H9 (cell line): Measurements from ENCODE around the gene HIGD2B. TPM values are rescaled to one million over a fixed set of nuclear protein-coding genes. Genes with fewer than 3 reads are reported as not detected.
A peak's percentile ranks its signal among the peaks of the same experiment; 100 is the strongest.
"Not testable (repeated sequence)": the region's sequence is repeated elsewhere in the genome, so short reads cannot be mapped to it uniquely, and the experiment has no call there.

Experiments used
- DNase-seq: peaks from one replicate; pipeline ENCODE4 v3.0.0-alpha.2; 2017
- H2AFZ ChIP-seq: one replicate; pipeline ENCODE4 v1.6.1; 2013; ENCODE audit warnings: mild to moderate bottlenecking, low read length, control low read depth, moderate library complexity
- H2AK5ac ChIP-seq: 2 replicates; pipeline ENCODE4 v1.6.1; 2013; ENCODE audit warnings: low read length, control low read depth, mixed read lengths; ENCODE audit not compliant: insufficient read length
- H2BK120ac ChIP-seq: one replicate; pipeline ENCODE4 v1.6.1; 2013; ENCODE audit warnings: low read depth, mild to moderate bottlenecking, low read length, control low read depth, inconsistent platforms; ENCODE audit not compliant: poor library complexity, severe bottlenecking
- H2BK12ac ChIP-seq: 2 replicates; pipeline ENCODE4 v1.6.1; 2013; ENCODE audit warnings: low read length, control low read depth, mixed read lengths, low read depth; ENCODE audit not compliant: insufficient read length
- H2BK15ac ChIP-seq: 2 replicates; pipeline ENCODE4 v1.6.1; 2013; ENCODE audit warnings: low read depth, low read length, control low read depth
- H2BK20ac ChIP-seq: one replicate; pipeline ENCODE4 v1.6.1; 2013; ENCODE audit warnings: low read depth, mild to moderate bottlenecking, low read length, control low read depth, inconsistent platforms; ENCODE audit not compliant: poor library complexity, severe bottlenecking
- H2BK5ac ChIP-seq: 2 replicates; pipeline ENCODE4 v1.6.1; 2013; ENCODE audit warnings: low read length, control low read depth, mixed read lengths; ENCODE audit not compliant: insufficient read length
- H3K14ac ChIP-seq: 2 replicates; pipeline ENCODE4 v1.6.1; 2013; ENCODE audit warnings: low read length, control low read depth; ENCODE audit not compliant: insufficient read depth
- H3K18ac ChIP-seq: 2 replicates; pipeline ENCODE4 v1.6.1; 2013; ENCODE audit warnings: low read depth, mild to moderate bottlenecking, mixed read lengths, low read length, control low read depth; ENCODE audit not compliant: insufficient read length
- H3K23ac ChIP-seq: 2 replicates; pipeline ENCODE4 v1.6.1; 2013; ENCODE audit warnings: low read length, control low read depth, mixed read lengths, low read depth; ENCODE audit not compliant: insufficient read length
- H3K23me2 ChIP-seq: 2 replicates; pipeline ENCODE4 v1.6.1; 2013; ENCODE audit warnings: low read depth, mild to moderate bottlenecking, mixed read lengths, low read length, control low read depth; ENCODE audit not compliant: insufficient read length, poor library complexity, severe bottlenecking
- H3K27ac ChIP-seq: 2 replicates; pipeline ENCODE4 v1.5.1; 2013; ENCODE audit warnings: low read length, control low read depth, mixed read lengths, low read depth; ENCODE audit not compliant: insufficient read length
- H3K27me3 ChIP-seq: 2 replicates; pipeline ENCODE4 v1.6.1; 2013; ENCODE audit warnings: low read length, control low read depth, inconsistent platforms; ENCODE audit not compliant: insufficient read depth
- H3K4ac ChIP-seq: 2 replicates; pipeline ENCODE4 v1.6.1; 2013; ENCODE audit warnings: low read depth, mild to moderate bottlenecking, control low read depth, inconsistent platforms, low read length, moderate library complexity
- H3K4me1 ChIP-seq: 2 replicates; pipeline ENCODE4 v1.6.1; 2013; ENCODE audit warnings: low read length, control low read depth, inconsistent platforms; ENCODE audit not compliant: insufficient read depth
- H3K4me2 ChIP-seq: 2 replicates; pipeline ENCODE4 v1.6.1; 2013; ENCODE audit warnings: low read length, control low read depth, mixed read lengths; ENCODE audit not compliant: insufficient read length, insufficient read depth
- H3K56ac ChIP-seq: 2 replicates; pipeline ENCODE4 v1.6.1; 2013; ENCODE audit warnings: low read depth, mild to moderate bottlenecking, mixed read lengths, low read length, control low read depth; ENCODE audit not compliant: insufficient read length
- H3K79me1 ChIP-seq: 2 replicates; pipeline ENCODE4 v1.6.1; 2013; ENCODE audit warnings: low read depth, mild to moderate bottlenecking, moderate library complexity, low read length, control low read depth, inconsistent platforms; ENCODE audit not compliant: insufficient read depth, poor library complexity, severe bottlenecking
- H3K79me2 ChIP-seq: 2 replicates; pipeline ENCODE4 v1.6.1; 2013; ENCODE audit warnings: low read length, control low read depth, inconsistent platforms; ENCODE audit not compliant: insufficient read depth
- H3K9ac ChIP-seq: 2 replicates; pipeline ENCODE4 v1.6.1; 2013; ENCODE audit warnings: low read length, control low read depth, mixed read lengths; ENCODE audit not compliant: insufficient read length; ENCODE audit errors: extremely low read depth
- H3K9me3 ChIP-seq: one replicate; pipeline ENCODE4 v1.6.1; 2013; ENCODE audit warnings: low read depth, low read length, inconsistent platforms; ENCODE audit not compliant: control insufficient read depth
- H3T11ph ChIP-seq: one replicate; pipeline ENCODE4 v1.6.1; 2013; ENCODE audit warnings: mild to moderate bottlenecking, low read length, control low read depth, inconsistent platforms
- H4K20me1 ChIP-seq: one replicate; pipeline ENCODE4 v1.6.1; 2013; ENCODE audit not compliant: control insufficient read depth, insufficient read length, insufficient read depth
- H4K5ac ChIP-seq: 2 replicates; pipeline ENCODE4 v1.6.1; 2013; ENCODE audit warnings: low read depth, mild to moderate bottlenecking, mixed read lengths, low read length, control low read depth; ENCODE audit not compliant: insufficient read length
- H4K8ac ChIP-seq: replicated peaks from 2 replicates; pipeline ENCODE4 v1.6.1; 2013; ENCODE audit warnings: low read length, control low read depth, mixed read lengths, low read depth; ENCODE audit not compliant: insufficient read length
- H4K91ac ChIP-seq: 2 replicates; pipeline ENCODE4 v1.6.1; 2013; ENCODE audit warnings: low read depth, mild to moderate bottlenecking, moderate library complexity, mixed read lengths, low read length, control low read depth; ENCODE audit not compliant: insufficient read length
- H3K27ac Mint-ChIP-seq, 3 experiments: 2 replicates in 2 of 3; 3 replicates in 1 of 3; pipeline ENCODE4 v1.8.0; 2020 to 2021; ENCODE audit warnings: mixed read lengths in 3 of 3, mild to moderate bottlenecking in 1 of 3, moderate library complexity in 1 of 3
- H3K27me3 Mint-ChIP-seq: 2 replicates; pipeline ENCODE4 v1.8.0; 2021; ENCODE audit warnings: low read depth, mild to moderate bottlenecking, moderate library complexity, mixed read lengths
- H3K36me3 Mint-ChIP-seq, 3 experiments: 2 replicates in 2 of 3; 3 replicates in 1 of 3; pipeline ENCODE4 v1.8.0; 2020 to 2021; ENCODE audit warnings: low read depth in 3 of 3, mixed read lengths in 3 of 3; ENCODE audit not compliant: insufficient read depth in 1 of 3
- H3K4me1 Mint-ChIP-seq, 2 experiments: 2 replicates each; pipeline ENCODE4 v1.8.0; 2020; ENCODE audit warnings: mixed read lengths in 2 of 2
- H3K4me3 Mint-ChIP-seq, 2 experiments: 2 replicates in 1 of 2; 3 replicates in 1 of 2; pipeline ENCODE4 v1.8.0; 2020 to 2021; ENCODE audit warnings: mild to moderate bottlenecking in 2 of 2, mixed read lengths in 2 of 2, moderate library complexity in 1 of 2
- H3K9me3 Mint-ChIP-seq, 2 experiments: 2 replicates in 1 of 2; 3 replicates in 1 of 2; pipeline ENCODE4 v1.8.0; 2020; ENCODE audit warnings: mild to moderate bottlenecking in 2 of 2, mixed read lengths in 2 of 2, moderate library complexity in 1 of 2
- WGBS: extraction: QIAGEN DNeasy Blood & Tissue Kit; methylation state at CpG from one replicate; pipeline ENCODE4 v1.1.7; 2013; ENCODE audit warnings: missing lambda C conversion rate, low lambda C conversion rate, mixed read lengths; ENCODE audit not compliant: insufficient read length; ENCODE audit errors: extremely low coverage; 5-methylcytosine and 5-hydroxymethylcytosine counted together
- total RNA-seq: library from RNA; stranded (reverse); gene quantifications from 2 replicates; pipeline ENCODE4 v1.2.1, GENCODE V29; 2021

Gene HIGD2B
- total RNA-seq, 1 experiment from 2014 or later, result not detected

DNA sequence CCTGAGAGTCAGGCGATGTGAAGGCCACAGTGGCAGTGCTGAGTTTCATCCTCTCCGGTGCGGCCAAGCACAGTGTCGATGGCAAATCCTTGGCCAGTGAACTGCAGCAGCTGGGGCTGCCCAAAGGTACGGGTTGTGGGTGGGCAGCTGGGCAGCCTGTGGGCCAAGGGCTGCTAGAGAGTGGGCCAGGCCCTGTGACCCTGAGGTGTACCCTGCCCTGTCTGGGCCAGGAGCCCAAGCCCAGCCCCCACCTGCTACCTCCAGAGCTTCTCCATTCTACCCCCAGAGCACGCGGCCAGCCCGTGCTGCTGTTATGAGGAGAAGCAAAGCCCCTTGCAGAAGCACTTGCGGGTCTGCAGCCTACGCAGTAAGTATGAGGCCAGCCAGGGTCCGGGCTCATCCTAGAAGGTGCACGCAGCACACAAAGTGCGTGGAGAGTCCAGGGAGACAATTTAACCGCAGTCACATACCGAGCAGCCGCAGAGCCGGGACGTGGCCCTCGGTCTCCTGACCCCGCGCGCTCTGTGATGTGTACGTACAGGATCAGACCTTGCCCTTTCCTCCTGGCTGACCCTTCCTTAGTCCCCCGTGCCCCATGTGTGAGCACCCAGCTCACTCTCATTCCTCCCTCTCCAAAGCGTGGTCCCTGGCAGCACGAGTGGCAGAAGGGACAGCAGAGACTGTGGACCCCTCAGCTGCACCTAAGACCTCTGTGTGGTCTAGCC, 46.1 kb downstream of the HIGD2B start:
- not testable (repeated sequence) for H2BK120ac ChIP-seq, H4K91ac ChIP-seq, H3K9ac ChIP-seq, H3K14ac ChIP-seq, H3K9me3 ChIP-seq, H3K4me3 Mint-ChIP-seq, H3K4ac ChIP-seq, H3K27me3 ChIP-seq, H2BK12ac ChIP-seq, H2BK15ac ChIP-seq, H2AFZ ChIP-seq, H3K27me3 Mint-ChIP-seq, H2BK20ac ChIP-seq, H4K20me1 ChIP-seq, H3K56ac ChIP-seq, H3K18ac ChIP-seq, H3K27ac Mint-ChIP-seq, H3K9me3 Mint-ChIP-seq, H3K27ac ChIP-seq, H3T11ph ChIP-seq, H4K5ac ChIP-seq, H2AK5ac ChIP-seq, H3K23ac ChIP-seq, H2BK5ac ChIP-seq, H3K4me2 ChIP-seq, H4K8ac ChIP-seq, H3K23me2 ChIP-seq, H3K79me1 ChIP-seq, DNase-seq, H3K4me1 Mint-ChIP-seq, H3K36me3 Mint-ChIP-seq, H3K4me1 ChIP-seq, H3K79me2 ChIP-seq
- WGBS, result no CpG with 5 or more reads among the region's 26 CpGs

- not testable (repeated sequence) for H3K23ac ChIP-seq, H3K4me2 ChIP-seq, H3K27me3 ChIP-seq, H3K56ac ChIP-seq, H4K20me1 ChIP-seq, H2BK5ac ChIP-seq, H3K18ac ChIP-seq, H3T11ph ChIP-seq, H3K4me1 ChIP-seq, H3K4me1 Mint-ChIP-seq, H3K79me1 ChIP-seq, H3K9me3 Mint-ChIP-seq, H4K8ac ChIP-seq, H4K5ac ChIP-seq, H2BK12ac ChIP-seq, H3K27ac ChIP-seq, H4K91ac ChIP-seq, H3K79me2 ChIP-seq, H2BK15ac ChIP-seq, H2BK20ac ChIP-seq, H3K9me3 ChIP-seq, H3K23me2 ChIP-seq, H2BK120ac ChIP-seq, H2AFZ ChIP-seq, H3K27me3 Mint-ChIP-seq, H3K4me3 Mint-ChIP-seq, H3K27ac Mint-ChIP-seq, H3K4ac ChIP-seq, H3K36me3 Mint-ChIP-seq, H3K14ac ChIP-seq, H2AK5ac ChIP-seq
- DNase-seq, result peak; percentile 73
- no CpG with 5 or more reads among the region's 43 CpGs for WGBS
- H3K9ac ChIP-seq, result peak overlapping the region; percentile 62
Measured at GRCh38 chr15:72636519-72637282, 49.3 kb downstream of the HIGD2B start.
